22Rv1 (cell line): ENCODE measurements around the gene COL6A2.
"Not testable (repeated sequence)": the region's sequence is repeated elsewhere in the genome, so short reads cannot be mapped to it uniquely, and the experiment has no call there.

Source experiments
- CTCF ChIP-seq: fragments of 450-650 bp; IDR thresholded peaks from 2 replicates; pipeline ENCODE4 v1.5.1; 2017; ENCODE audit warnings: mild to moderate bottlenecking
- ZFX ChIP-seq: fragments of 450-650 bp; IDR thresholded peaks from 2 replicates; pipeline ENCODE4 v1.6.1; 2017; ENCODE audit warnings: antibody characterized with exemption, borderline replicate concordance

DNA sequence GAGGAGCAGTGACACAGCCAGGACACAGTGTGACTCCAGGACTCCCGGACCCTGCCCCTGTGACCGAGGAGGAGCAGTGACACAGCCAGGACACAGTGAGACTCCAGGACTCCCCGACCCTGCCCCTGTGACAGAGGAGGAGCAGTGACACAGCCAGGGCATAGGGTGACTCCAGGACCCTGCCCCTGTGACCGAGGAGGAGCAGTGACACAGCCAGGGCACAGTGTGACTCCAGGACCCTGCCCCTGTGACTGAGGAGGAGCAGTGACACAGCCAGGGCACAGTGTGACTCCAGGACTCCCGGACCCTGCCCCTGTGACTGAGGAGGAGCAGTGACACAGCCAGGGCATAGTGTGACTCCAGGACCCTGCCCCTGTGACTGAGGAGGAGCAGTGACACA lies 12.7 kb upstream of the COL6A2 start:
- not testable (repeated sequence) for TF ChIP-seq CTCF, ZFX
